Measurements from ENCODE around the gene KAZN. TPM values are rescaled to one million over a fixed set of nuclear protein-coding genes. Genes with fewer than 3 reads are reported as not detected.

Gene KAZN
- total RNA-seq, 1 donor: 3.9 TPM

DNA sequence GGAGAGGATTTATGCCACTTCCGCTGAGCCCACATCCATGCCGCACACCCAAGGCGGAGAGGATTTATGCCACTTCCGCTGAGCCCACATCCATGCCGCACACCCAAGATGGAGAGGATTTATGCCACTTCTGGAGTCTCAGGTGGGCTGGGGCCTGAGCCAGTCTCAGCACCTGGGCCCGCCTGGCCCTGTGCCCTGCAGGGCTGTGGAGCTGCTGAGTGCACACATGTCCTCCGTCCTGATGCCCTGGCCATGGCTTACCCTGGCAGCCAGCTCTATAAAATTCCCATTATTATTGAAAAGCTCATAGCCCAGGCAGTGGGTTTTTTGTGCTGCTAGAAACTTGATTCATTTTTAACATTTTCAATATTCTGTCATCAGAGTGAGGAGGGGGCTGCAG is 465.3 kb downstream of the KAZN start:
- no peak for TF ChIP-seq CTCF (IDR thresholded peaks at IDR 0.05; ENCODE audit: insufficient read depth, low read length)
- no peak for DNase-seq (ENCODE audit: low read depth)
- no peak overlapping the region for H3K4me3 ChIP-seq (ENCODE audit: low read depth, low read length)

DNA sequence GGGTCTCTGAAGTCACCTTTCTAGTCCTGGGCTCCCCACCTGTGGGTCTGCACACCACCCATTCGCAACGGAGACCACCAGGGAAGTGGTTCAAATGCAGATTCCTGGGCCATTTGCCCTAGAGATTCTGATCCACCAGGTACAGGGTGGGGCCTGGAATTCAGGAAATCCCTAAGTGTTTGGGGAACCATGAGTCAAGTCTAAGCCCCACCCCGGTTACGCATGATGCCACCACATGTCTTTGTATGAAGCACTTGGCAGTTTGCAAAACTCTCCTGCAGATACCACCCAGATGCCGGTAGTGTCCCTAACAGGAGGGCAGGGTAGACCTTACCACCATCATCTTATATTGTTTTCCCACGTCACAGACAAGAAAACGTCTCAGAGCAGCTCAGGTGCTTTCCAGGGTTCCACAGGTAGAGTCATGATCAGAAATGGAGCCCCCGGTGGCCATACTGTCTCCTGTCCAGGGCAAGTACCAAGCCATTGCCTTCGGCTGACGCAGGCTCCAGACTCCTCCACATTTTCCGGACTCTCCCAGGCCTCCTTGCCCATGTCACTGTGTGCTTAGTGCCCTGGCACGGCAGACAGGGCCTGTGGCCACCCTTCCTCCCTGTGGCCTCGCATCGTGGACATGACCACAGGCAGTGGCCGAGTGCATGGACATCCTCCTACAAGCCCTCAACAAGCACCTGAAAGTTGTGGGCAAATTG is 465.9 kb downstream of the KAZN start:
- TF ChIP-seq CTCF (IDR thresholded peaks at IDR 0.05; ENCODE audit: insufficient read depth, low read length): no peak
- DNase-seq (ENCODE audit: low read depth): no peak
- H3K4me3 ChIP-seq (ENCODE audit: low read depth, low read length): no peak overlapping the region

DNA sequence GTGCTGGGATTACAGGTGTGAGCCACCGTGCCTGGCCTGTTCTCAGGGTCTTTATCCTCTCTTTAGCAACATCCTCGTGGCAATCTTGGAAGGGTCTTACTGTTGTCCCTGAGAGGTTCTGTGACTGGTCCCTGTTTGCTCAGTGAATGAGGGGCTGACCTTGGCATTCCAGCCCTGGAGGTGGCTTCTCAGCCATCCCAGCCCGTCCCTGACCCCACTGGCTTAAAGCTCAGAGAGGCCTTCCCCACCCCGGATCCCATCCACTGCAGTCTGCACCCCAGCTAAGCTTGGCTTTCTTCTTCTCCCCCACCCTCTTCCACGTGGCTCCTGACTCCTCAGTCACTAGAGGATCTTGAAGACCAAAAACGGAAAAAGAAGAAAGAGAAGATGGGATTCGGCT is 466.8 kb downstream of the KAZN start:
- DNase-seq (ENCODE audit: low read depth): no peak
- TF ChIP-seq CTCF (IDR thresholded peaks at IDR 0.05; ENCODE audit: insufficient read depth, low read length): no peak
- no peak overlapping the region for H3K4me3 ChIP-seq (ENCODE audit: low read depth, low read length)

DNA sequence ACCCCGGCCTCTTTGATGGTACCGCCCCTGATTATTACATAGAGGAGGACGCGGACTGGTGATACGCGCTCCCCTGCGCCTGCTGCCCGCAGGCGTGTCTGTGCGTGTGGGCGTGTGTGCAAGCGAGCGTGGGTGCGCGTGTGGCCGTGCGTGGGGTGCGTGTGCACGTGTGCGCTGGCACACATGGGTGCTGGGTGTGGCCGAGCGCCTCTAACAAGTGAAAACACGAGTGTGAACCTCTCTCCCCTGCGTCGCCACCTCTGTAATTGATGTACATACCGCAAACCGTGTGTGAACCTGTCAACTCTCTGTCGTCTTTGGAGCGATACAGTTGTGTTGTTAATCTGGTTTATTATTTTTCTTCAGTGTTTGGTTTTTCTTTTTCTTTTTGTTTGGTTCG is 467.3 kb downstream of the KAZN start:
- no peak for TF ChIP-seq CTCF (IDR thresholded peaks at IDR 0.05; ENCODE audit: insufficient read depth, low read length)
- no peak overlapping the region for H3K4me3 ChIP-seq (ENCODE audit: low read depth, low read length)
- DNase-seq (ENCODE audit: low read depth): no peak

GRCh38 chr1:15066191-15066590 is 467.7 kb downstream of the KAZN start:
- H3K4me3 ChIP-seq (ENCODE audit: low read depth, low read length): no peak overlapping the region
- no peak for TF ChIP-seq CTCF (IDR thresholded peaks at IDR 0.05; ENCODE audit: insufficient read depth, low read length)
- DNase-seq (ENCODE audit: low read depth): no peak

- TF ChIP-seq CTCF (IDR thresholded peaks at IDR 0.05; ENCODE audit: insufficient read depth, low read length): no peak
- H3K4me3 ChIP-seq (ENCODE audit: low read depth, low read length): no peak overlapping the region
- no peak for DNase-seq (ENCODE audit: low read depth)
Observed at GRCh38 chr1:15067148-15067547, 468.7 kb downstream of the KAZN start.

GRCh38 chr1:15068152-15068551 is 469.7 kb downstream of the KAZN start:
- H3K4me3 ChIP-seq (ENCODE audit: low read depth, low read length): no peak overlapping the region
- no peak for DNase-seq (ENCODE audit: low read depth)
- no peak for TF ChIP-seq CTCF (IDR thresholded peaks at IDR 0.05; ENCODE audit: insufficient read depth, low read length)

Measured in fibroblast of the aortic adventitia (primary cell).